GM12875 (cell line): ENCODE data around the gene TMEM167A.

Experiments used
- H3K4me3 ChIP-seq: one replicate; pipeline ENCODE4 v1.5.1; 2011; ENCODE audit warnings: low read depth, low read length, control low read depth
- CTCF ChIP-seq: IDR thresholded peaks from 2 replicates; pipeline ENCODE4 v1.5.1; 2011; ENCODE audit warnings: low read depth, mild to moderate bottlenecking, control low read depth, inconsistent platforms, low read length, moderate library complexity, borderline replicate concordance; ENCODE audit not compliant: insufficient read depth

The TMEM167A gene

GRCh38 chr5:83006683-83007283 lies 70.4 kb downstream of the TMEM167A start:
- H3K4me3 ChIP-seq, result no peak overlapping the region
- TF ChIP-seq CTCF, result no peak

- TF ChIP-seq CTCF, result no peak
Measured at GRCh38 chr5:83003791-83004190, 73.4 kb downstream of the TMEM167A start.

More at GRCh38 chr5:83003791-83004190, 73.4 kb downstream of the TMEM167A start:
- H3K4me3 ChIP-seq, result no peak overlapping the region
